ENCODE data around the gene HIRIP3. TPM values are rescaled to one million over a fixed set of nuclear protein-coding genes. Genes with fewer than 3 reads are reported as not detected.

HIRIP3 gene, protein sequence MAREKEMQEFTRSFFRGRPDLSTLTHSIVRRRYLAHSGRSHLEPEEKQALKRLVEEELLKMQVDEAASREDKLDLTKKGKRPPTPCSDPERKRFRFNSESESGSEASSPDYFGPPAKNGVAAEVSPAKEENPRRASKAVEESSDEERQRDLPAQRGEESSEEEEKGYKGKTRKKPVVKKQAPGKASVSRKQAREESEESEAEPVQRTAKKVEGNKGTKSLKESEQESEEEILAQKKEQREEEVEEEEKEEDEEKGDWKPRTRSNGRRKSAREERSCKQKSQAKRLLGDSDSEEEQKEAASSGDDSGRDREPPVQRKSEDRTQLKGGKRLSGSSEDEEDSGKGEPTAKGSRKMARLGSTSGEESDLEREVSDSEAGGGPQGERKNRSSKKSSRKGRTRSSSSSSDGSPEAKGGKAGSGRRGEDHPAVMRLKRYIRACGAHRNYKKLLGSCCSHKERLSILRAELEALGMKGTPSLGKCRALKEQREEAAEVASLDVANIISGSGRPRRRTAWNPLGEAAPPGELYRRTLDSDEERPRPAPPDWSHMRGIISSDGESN
- total RNA-seq: 4.9 and 6.4 TPM in 2 replicates

GRCh38 chr16:29995324-29995910, at the start of gene HIRIP3:
HIRIP3 (minus strand) TSS chr16:29995617; CDS start chr16:29995605, 12 bp downstream.

GRCh38 chr16:30030841-30031413, 35.5 kb upstream of the HIRIP3 start, which contains the start of gene TLCD3B:
TLCD3B (minus strand) TSS chr16:30031271; CDS start chr16:30030527, 744 bp downstream.

GRCh38 chr16:30022887-30023286, 27.5 kb upstream of the HIRIP3 start, which contains the start of gene C16orf92:
C16orf92 (plus strand) TSS chr16:30023198; CDS start chr16:30023341, 143 bp downstream.

DNA sequence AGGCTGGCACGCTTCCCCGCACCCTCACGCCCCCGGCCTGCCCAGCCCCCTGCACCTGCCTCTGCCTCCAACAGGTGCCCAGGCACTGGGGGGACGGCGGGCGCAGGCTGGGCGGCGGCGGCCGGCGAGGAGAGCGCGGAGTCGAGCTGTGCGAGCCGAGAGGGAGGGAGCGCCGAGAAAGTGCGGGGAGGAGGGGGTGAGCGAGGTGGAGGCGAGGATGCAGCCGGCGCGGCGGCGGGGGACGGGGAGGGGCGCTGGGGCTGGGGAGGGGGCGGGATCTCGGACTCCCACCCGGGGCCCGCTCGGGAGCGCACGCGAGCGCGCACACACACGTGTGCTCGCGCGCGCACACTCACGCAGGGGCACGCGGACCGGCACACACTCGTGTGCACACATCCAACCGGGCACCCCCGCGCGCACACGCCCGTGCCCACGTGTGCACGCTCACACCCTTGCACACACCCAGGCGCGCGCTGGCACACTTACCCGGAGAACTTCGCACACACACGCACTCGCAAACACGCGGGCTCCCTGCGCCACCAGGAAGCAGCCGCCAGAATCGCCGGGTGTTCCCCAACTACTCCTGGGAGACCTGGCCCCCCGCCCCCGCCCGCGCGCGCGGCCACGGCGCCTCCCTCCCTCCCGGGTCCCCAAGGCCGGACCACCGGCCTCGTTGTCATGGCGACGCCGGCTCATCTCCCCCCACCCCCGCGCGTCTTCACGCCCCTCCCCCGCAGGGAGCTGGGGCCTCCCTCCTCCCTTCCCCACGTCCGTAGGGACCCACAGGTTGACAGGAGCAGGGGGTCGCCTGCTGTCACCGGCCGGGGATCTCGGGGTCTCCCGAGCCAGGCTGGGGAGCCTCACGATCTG, 15.7 kb upstream of the HIRIP3 start, which contains the start of gene DOC2A:
Gene DOC2A (minus strand): TSS at position 184 of the 870 bp plus-strand sequence. CDS start 805 bp downstream, outside the sequence.

GRCh38 chr16:29995911-29996765, 721 bp upstream of the HIRIP3 start, which contains the start of gene INO80E:
INO80E (plus strand) TSS chr16:29996241; CDS start chr16:29996311, 70 bp downstream.

DNA sequence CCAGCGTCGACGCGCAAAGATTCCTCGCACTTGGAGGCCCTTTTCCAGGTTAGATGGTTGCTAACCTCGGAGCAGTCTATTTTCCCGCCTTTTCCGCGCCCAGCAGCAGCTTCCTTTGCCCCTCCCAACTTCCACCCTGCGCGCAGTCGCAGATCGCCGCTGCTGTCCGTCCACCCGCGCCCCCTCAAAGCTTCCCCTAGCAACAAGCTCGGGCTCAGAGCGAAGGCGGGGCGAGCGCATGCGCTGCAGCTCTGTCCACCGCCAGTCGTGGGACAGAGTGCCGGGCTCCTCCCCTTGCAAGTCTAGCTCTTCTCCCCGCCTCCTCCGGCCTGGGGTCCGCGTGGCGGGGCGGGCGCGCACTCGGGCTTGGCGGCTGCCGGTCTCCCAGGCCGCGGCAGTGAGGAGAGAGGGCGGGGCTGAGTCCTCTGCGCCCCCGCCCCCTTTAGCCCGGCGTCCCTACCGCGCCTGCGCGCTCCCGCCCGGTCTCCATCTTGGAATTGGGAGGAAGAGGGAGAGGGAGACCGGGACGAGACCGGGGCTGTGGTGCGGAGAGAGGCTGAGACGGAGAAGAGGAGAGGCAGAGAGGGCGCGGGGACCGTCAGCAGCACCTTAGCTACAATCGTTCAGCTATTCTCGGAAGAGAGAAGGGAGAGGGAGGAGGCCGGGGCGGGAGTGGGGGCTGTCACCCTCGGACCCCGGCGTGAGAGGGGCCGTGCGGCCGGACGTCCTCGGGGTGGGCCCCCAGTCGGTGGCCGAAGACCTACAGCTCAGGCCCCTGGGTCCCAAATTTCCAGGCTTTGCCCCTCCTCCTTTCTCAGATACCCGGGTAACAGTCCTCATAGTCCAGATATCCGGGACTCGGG, 21.8 kb downstream of the HIRIP3 start, which contains the start of gene TAOK2:
Gene TAOK2 (plus strand): TSS at position 485 of the 863 bp plus-strand sequence. CDS start 3,905 bp downstream, outside the sequence.

GRCh38 chr16:29961479-29962343, 33.7 kb downstream of the HIRIP3 start, which contains the start of gene TMEM219:
TMEM219 (plus strand) TSS chr16:29962079; CDS start chr16:29963144, 1,065 bp downstream.

Other genes with a start within 250 kb of the HIRIP3 start
- not detected in 2 replicates for gene C16orf54, start 249.6 kb downstream of the HIRIP3 start, total RNA-seq
- not detected in 2 replicates for gene ZG16, start 217.4 kb downstream of the HIRIP3 start, total RNA-seq
- gene KIF22, start 204.9 kb downstream of the HIRIP3 start, total RNA-seq: 29.6 and 57.5 TPM in 2 replicates
- 227 and 252 TPM in 2 replicates for gene MAZ, start 189.1 kb downstream of the HIRIP3 start, total RNA-seq
- 0.27 and 0.56 TPM in 2 replicates for gene PRRT2, start 183.4 kb downstream of the HIRIP3 start, total RNA-seq
- gene PAGR1, start 179.5 kb downstream of the HIRIP3 start, total RNA-seq: 17.2 and 21.5 TPM in 2 replicates
- 250 and 373 TPM in 2 replicates for gene MVP, start 175.2 kb downstream of the HIRIP3 start, total RNA-seq
- 56.0 and 67.3 TPM in 2 replicates for gene CDIPT, start 132.4 kb downstream of the HIRIP3 start, total RNA-seq
- gene SEZ6L2, start 96.1 kb downstream of the HIRIP3 start, total RNA-seq: 1.2 and 3.7 TPM in 2 replicates
- 1.2 and 2.4 TPM in 2 replicates for gene ASPHD1, start 95.1 kb downstream of the HIRIP3 start, total RNA-seq
- 4.7 and 5.7 TPM in 2 replicates for gene KCTD13, start 69.4 kb downstream of the HIRIP3 start, total RNA-seq
- 61.0 and 61.1 TPM in 2 replicates for gene TMEM219, start 33.5 kb downstream of the HIRIP3 start, total RNA-seq
- 97.0 TPM in 2 replicates for gene TAOK2, start 21.7 kb downstream of the HIRIP3 start, total RNA-seq
- 17.3 and 18.3 TPM in 2 replicates for gene INO80E, start 624 bp upstream of the HIRIP3 start, total RNA-seq
- gene DOC2A, start 15.4 kb upstream of the HIRIP3 start, total RNA-seq: 0.09 and 0.38 TPM in 2 replicates
- not detected in 2 replicates for gene C16orf92, start 27.6 kb upstream of the HIRIP3 start, total RNA-seq
- 0.09 TPM in 2 replicates for gene TLCD3B, start 35.7 kb upstream of the HIRIP3 start, total RNA-seq
- 358 and 754 TPM in 2 replicates for gene ALDOA, start 70.1 kb upstream of the HIRIP3 start, total RNA-seq
- 221 and 246 TPM in 2 replicates for gene PPP4C, start 80.4 kb upstream of the HIRIP3 start, total RNA-seq
- 0.09 and 0.19 TPM in 2 replicates for gene TBX6, start 96.3 kb upstream of the HIRIP3 start, total RNA-seq
- gene YPEL3, start 100.6 kb upstream of the HIRIP3 start, total RNA-seq: 6.2 and 9.3 TPM in 2 replicates
- gene GDPD3, start 117.9 kb upstream of the HIRIP3 start, total RNA-seq: 0.81 and 1.3 TPM in 2 replicates
- gene MAPK3, start 127.6 kb upstream of the HIRIP3 start, total RNA-seq: 25.6 and 28.0 TPM in 2 replicates
- gene CORO1A, start 188.0 kb upstream of the HIRIP3 start, total RNA-seq: 0.75 and 2.7 TPM in 2 replicates
- 39.0 and 39.6 TPM in 2 replicates for gene BOLA2B, start 198.0 kb upstream of the HIRIP3 start, total RNA-seq
- 39.4 and 46.1 TPM in 2 replicates for gene SLX1A, start 198.3 kb upstream of the HIRIP3 start, total RNA-seq
- 1.7 and 2.8 TPM in 2 replicates for gene SULT1A3, start 203.6 kb upstream of the HIRIP3 start, total RNA-seq

Measured in endothelial cell of coronary artery (primary cell).